ENCODE data around the gene CLK1. TPM values are rescaled to one million over a fixed set of nuclear protein-coding genes. Genes with fewer than 3 reads are reported as not detected.

CLK1 gene
- total and polyA plus RNA-seq, 2 of the 13 experiments (the other 11 are each of a cell fraction or from before 2014, with no cell fraction given), result 66.6 to 101 TPM

- TF ChIP-seq NFAT5 (CRISPR knock-in tag; IDR thresholded peaks at IDR 0.05) (peak; percentile 98), ZNF350 (CRISPR knock-in tag; IDR thresholded peaks at IDR 0.05; ENCODE audit: borderline replicate concordance, low read depth) (peak; percentile 95), IRF2 (CRISPR knock-in tag; IDR thresholded peaks at IDR 0.05) (peak; percentile 98), RXRB (CRISPR knock-in tag; IDR thresholded peaks at IDR 0.05; ENCODE audit: borderline replicate concordance) (peak; percentile 88), ZNF619 (CRISPR knock-in tag; IDR thresholded peaks at IDR 0.05) (no peak), NCOA1 (CRISPR knock-in tag; IDR thresholded peaks at IDR 0.05) (peak; percentile 98), ZSCAN12 (CRISPR knock-in tag; IDR thresholded peaks at IDR 0.05) (peak; percentile 86; the same call in 1 of the 2 replicates), HCFC1 (IDR thresholded peaks at IDR 0.05; ENCODE audit: low read depth, low read length) (peak; percentile 3), ZNF660 (CRISPR knock-in tag; IDR thresholded peaks at IDR 0.05; ENCODE audit: borderline replicate concordance, low read depth) (peak; percentile 48; the same call in 1 of the 2 replicates), ZNF143 (CRISPR knock-in tag; IDR thresholded peaks at IDR 0.05) (peak; percentile 64; the same call in 1 of the 2 replicates), ZFP62 (CRISPR knock-in tag; IDR thresholded peaks at IDR 0.05) (0 out of 2 replicates have a peak, but pooled peaks have one; percentile 25), ZNF75D (CRISPR knock-in tag; IDR thresholded peaks at IDR 0.05; ENCODE audit: borderline replicate concordance) (no peak), ZNF354B (CRISPR knock-in tag; IDR thresholded peaks at IDR 0.05) (peak; percentile 90; the same call in 1 of the 2 replicates)
- TF ChIP-seq, protein P1, sequence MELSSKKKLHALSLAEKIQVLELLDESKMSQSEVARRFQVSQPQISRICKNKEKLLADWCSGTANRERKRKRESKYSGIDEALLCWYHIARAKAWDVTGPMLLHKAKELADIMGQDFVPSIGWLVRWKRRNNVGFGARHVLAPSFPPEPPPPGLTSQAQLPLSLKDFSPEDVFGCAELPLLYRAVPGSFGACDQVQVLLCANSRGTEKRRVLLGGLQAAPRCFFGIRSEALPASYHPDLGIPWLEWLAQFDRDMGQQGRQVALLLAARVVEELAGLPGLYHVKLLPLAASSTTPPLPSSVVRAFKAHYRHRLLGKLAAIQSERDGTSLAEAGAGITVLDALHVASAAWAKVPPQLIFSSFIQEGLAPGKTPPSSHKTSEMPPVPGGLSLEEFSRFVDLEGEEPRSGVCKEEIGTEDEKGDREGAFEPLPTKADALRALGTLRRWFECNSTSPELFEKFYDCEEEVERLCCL (CRISPR knock-in tag; IDR thresholded peaks at IDR 0.05; ENCODE audit: borderline replicate concordance), result peak; percentile 96; the same call in 1 of the 2 replicates
- TF ChIP-seq, protein P2, sequence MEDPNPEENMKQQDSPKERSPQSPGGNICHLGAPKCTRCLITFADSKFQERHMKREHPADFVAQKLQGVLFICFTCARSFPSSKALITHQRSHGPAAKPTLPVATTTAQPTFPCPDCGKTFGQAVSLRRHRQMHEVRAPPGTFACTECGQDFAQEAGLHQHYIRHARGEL (CRISPR knock-in tag; IDR thresholded peaks at IDR 0.05), result peak; percentile 89
- TF ChIP-seq, protein P3, sequence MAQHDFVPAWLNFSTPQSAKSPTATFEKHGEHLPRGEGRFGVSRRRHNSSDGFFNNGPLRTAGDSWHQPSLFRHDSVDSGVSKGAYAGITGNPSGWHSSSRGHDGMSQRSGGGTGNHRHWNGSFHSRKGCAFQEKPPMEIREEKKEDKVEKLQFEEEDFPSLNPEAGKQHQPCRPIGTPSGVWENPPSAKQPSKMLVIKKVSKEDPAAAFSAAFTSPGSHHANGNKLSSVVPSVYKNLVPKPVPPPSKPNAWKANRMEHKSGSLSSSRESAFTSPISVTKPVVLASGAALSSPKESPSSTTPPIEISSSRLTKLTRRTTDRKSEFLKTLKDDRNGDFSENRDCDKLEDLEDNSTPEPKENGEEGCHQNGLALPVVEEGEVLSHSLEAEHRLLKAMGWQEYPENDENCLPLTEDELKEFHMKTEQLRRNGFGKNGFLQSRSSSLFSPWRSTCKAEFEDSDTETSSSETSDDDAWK (CRISPR knock-in tag; IDR thresholded peaks at IDR 0.05), result no peak
- TF ChIP-seq, protein P4, sequence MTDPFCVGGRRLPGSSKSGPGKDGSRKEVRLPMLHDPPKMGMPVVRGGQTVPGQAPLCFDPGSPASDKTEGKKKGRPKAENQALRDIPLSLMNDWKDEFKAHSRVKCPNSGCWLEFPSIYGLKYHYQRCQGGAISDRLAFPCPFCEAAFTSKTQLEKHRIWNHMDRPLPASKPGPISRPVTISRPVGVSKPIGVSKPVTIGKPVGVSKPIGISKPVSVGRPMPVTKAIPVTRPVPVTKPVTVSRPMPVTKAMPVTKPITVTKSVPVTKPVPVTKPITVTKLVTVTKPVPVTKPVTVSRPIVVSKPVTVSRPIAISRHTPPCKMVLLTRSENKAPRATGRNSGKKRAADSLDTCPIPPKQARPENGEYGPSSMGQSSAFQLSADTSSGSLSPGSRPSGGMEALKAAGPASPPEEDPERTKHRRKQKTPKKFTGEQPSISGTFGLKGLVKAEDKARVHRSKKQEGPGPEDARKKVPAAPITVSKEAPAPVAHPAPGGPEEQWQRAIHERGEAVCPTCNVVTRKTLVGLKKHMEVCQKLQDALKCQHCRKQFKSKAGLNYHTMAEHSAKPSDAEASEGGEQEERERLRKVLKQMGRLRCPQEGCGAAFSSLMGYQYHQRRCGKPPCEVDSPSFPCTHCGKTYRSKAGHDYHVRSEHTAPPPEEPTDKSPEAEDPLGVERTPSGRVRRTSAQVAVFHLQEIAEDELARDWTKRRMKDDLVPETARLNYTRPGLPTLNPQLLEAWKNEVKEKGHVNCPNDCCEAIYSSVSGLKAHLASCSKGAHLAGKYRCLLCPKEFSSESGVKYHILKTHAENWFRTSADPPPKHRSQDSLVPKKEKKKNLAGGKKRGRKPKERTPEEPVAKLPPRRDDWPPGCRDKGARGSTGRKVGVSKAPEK (CRISPR knock-in tag; IDR thresholded peaks at IDR 0.05; ENCODE audit: borderline replicate concordance), result peak; percentile 97
Observed at GRCh38 chr2:200864176-200865034, at the start of gene CLK1 (continued).
